Tibial nerve (tissue), 4 donors: ENCODE results near the gene TPCN1.

Experiments used
- CTCF ChIP-seq, 5 experiments: fragments of 200-600 bp in 3 of 5; fragments of 450-650 bp in 2 of 5; sonication (generic) in 3 of 5; IDR thresholded peaks; one replicate each; pipeline ENCODE4 v1.5.1; 2016 to 2019; ENCODE audit warnings: antibody characterized with exemption in 5 of 5, mild to moderate bottlenecking in 3 of 5, moderate library complexity in 2 of 5
- EP300 ChIP-seq, 2 donors: sonication (generic); formaldehyde crosslinking; IDR thresholded peaks; one replicate each; pipeline ENCODE4 v1.6.1; 2017; ENCODE audit warnings: antibody characterized with exemption in 2 of 2, mild to moderate bottlenecking in 1 of 2
- POLR2A ChIP-seq, 2 donors: fragments of 450-650 bp; IDR thresholded peaks; one replicate each; pipeline ENCODE4 v1.6.1; 2017; ENCODE audit warnings: antibody characterized with exemption in 2 of 2, mild to moderate bottlenecking in 2 of 2, moderate library complexity in 2 of 2

DNA sequence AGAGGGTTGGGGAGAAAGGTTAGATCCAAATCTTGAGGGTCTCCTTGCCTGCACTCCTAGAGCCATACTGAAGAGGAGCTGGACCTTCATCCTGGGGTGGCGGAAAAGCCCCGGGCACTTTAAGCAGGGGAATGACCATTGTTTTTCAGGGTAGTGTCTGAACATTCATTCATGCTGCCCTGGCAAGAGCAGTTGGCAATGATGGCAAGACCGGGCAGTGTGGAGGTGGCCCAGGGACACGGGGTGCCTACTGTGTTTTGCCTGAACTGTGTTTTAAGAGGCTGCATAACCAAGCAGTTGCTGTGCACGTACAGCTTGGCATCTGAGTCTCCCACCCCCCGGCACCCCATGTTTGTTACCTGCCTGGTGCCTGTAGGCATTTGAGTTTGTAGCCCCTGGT is 14.7 kb downstream of the TPCN1 start:
- TF ChIP-seq CTCF (IDR thresholded peaks at IDR 0.05) (no peak), POLR2A (IDR thresholded peaks at IDR 0.05) (no peak), EP300 (IDR thresholded peaks at IDR 0.05) (no peak)
